Right lobe of liver (tissue), 6 donors: Measurements from ENCODE around the gene STPG1. TPM values are rescaled to one million over a fixed set of nuclear protein-coding genes. Genes with fewer than 3 reads are reported as not detected.

ENCODE experiments used
- ATAC-seq, 4 donors: fragments of 200-7000 bp; cut with Tn5 transposase; one replicate each; pipeline ENCODE4 v1.9.1; 2020; ENCODE audit warnings: mild to moderate bottlenecking in 4 of 4, moderate library complexity in 4 of 4
- DNase-seq, 3 donors: peaks; one replicate each; pipeline ENCODE4 v3.0.0-alpha.2; 2020
- H3K27ac ChIP-seq, 3 donors: fragments of 200-600 bp; one replicate each; pipeline ENCODE4 v1.8.0; 2022
- H3K27me3 ChIP-seq, 2 donors: fragments of 200-600 bp; one replicate each; pipeline ENCODE4 v1.8.0; 2022
- H3K36me3 ChIP-seq, 4 donors: fragments of 200-600 bp; sonication (generic) in 1 of 4; one replicate each; pipeline versions ENCODE4 v1.5.1 to v1.8.0; 2017 to 2022; ENCODE audit warnings: control low read depth in 1 of 4
- H3K4me1 ChIP-seq, 4 donors: fragments of 200-600 bp; sonication (generic) in 1 of 4; one replicate each; pipeline versions ENCODE4 v1.5.1 to v1.8.0; 2017 to 2022; ENCODE audit warnings: control low read depth in 1 of 4
- H3K4me3 ChIP-seq, 3 donors: fragments of 200-600 bp; one replicate each; pipeline ENCODE4 v1.8.0; 2022
- H3K9me3 ChIP-seq, 4 donors: fragments of 200-600 bp; sonication (generic) in 1 of 4; one replicate each; pipeline versions ENCODE4 v1.5.1 to v1.8.0; 2017 to 2022; ENCODE audit warnings: control low read depth in 1 of 4
- CTCF ChIP-seq, 4 donors: fragments of 200-600 bp in 3 of 4; fragments of 450-650 bp in 1 of 4; IDR thresholded peaks; one replicate each; pipeline versions ENCODE4 v1.5.1 to v1.8.0; 2016 to 2022; ENCODE audit warnings: antibody characterized with exemption in 4 of 4, mild to moderate bottlenecking in 2 of 4
- POLR2A ChIP-seq: fragments of 450-650 bp; IDR thresholded peaks from one replicate; pipeline ENCODE4 v1.6.1; 2017; ENCODE audit warnings: antibody characterized with exemption, mild to moderate bottlenecking
- WGBS: methylation state at CpG from one replicate; pipeline ENCODE4 v1.1.6; 2018; ENCODE audit warnings: low coverage, low lambda C conversion rate; ENCODE audit not compliant: insufficient coverage; ENCODE audit errors: missing lambda C conversion rate; 5-methylcytosine and 5-hydroxymethylcytosine counted together
- intact Hi-C, 2 donors: fragments of 100-400 bp; cut with DNase I; formaldehyde crosslinking; loops; one replicate each; pipeline versions ENCODE4 v1.11.2 to v1.14.1; 2022
- total RNA-seq, 6 experiments: library from RNA; depleted of rRNA in 2 of 6; stranded (reverse); fragments of >200 nt in 2 of 6; fragmentation: NEBNext Ultra II Directional in 3 of 6; extraction: Animal tissue kit (Norgen Biotek cat#: 25700) in 3 of 6; gene quantifications; one replicate each; pipeline versions ENCODE4 v1.1.0 to v1.2.4, GENCODE V29; 2016 to 2023
- donor health status: DM: no; HTN: yes; CAD: no.
- donor health status: DM: no; HTN: no; CAD: no.
- donor health status: DM: no; HTN: no; CAD: no.
- donor health status: DM: no; HTN: yes; CAD: no.
- donor health status: DM: no; HTN: yes; CAD: no.

STPG1 gene
- total RNA-seq, 6 experiments from 2014 or later = 1.0 to 3.6 (median 1.7) TPM

- no peak for TF ChIP-seq CTCF (IDR thresholded peaks at IDR 0.05)
- no peak for TF ChIP-seq POLR2A
- Histone ChIP-seq H3K4me3 (no peak overlapping the region), H3K27me3 (no peaks in the 10 kb centered on the region), H3K4me1 (no peaks in the 10 kb centered on the region), H3K9me3 (no peaks in the 10 kb centered on the region), H3K27ac (no peak overlapping the region), H3K36me3 (no peaks in the 10 kb centered on the region)
- no peak for DNase-seq
- intact Hi-C loops = no loop called here
- 80% methylated on average over 4 of the region's 4 CpGs for WGBS
- no peak for ATAC-seq
Observed at GRCh38 chr1:24351247-24351646, 62.3 kb downstream of the STPG1 start.

GRCh38 chr1:24349891-24350290, 63.7 kb downstream of the STPG1 start:
- H3K9me3 ChIP-seq = no peaks in the 10 kb centered on the region
- H3K36me3 ChIP-seq = no peaks in the 10 kb centered on the region
- H3K27ac ChIP-seq = no peak overlapping the region
- no peak for TF ChIP-seq POLR2A
- TF ChIP-seq CTCF (IDR thresholded peaks at IDR 0.05) = no peak
- H3K4me1 ChIP-seq = no peaks in the 10 kb centered on the region
- no peak for DNase-seq
- WGBS = 73% methylated on average over 2 of the region's 2 CpGs
- H3K27me3 ChIP-seq = no peaks in the 10 kb centered on the region
- no peak overlapping the region for H3K4me3 ChIP-seq
- intact Hi-C loops = no loop called here
- ATAC-seq = no peak

DNA sequence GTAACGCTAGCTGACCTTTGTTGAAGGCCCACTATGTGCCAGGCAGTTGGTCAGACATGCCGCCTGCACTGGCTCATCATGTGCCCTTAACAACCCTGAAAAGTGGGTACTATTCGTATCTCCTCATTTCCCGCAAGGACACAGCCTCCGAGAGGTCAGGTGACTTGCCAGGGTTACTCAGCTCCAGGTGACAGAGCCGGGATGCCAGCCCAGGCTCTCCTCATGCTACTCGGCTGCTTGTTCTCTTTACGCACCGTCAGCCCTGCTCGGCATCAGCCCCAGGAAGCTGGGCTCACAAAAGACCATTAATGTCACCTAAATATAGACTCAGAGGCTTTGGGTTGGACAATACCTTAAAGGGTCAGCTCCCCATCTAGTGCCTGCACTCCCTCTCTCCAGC, 65.4 kb downstream of the STPG1 start:
- H3K4me1 ChIP-seq = no peaks in the 10 kb centered on the region
- 94% methylated on average over 3 of the region's 10 CpGs for WGBS
- no peak overlapping the region for H3K4me3 ChIP-seq
- no peak for ATAC-seq
- H3K27ac ChIP-seq = no peak overlapping the region
- TF ChIP-seq CTCF (IDR thresholded peaks at IDR 0.05) (no peak), POLR2A (no peak)
- H3K27me3 ChIP-seq = no peaks in the 10 kb centered on the region
- intact Hi-C loops = no loop called here
- no peak for DNase-seq
- H3K36me3 ChIP-seq = no peaks in the 10 kb centered on the region
- no peaks in the 10 kb centered on the region for H3K9me3 ChIP-seq

- Histone ChIP-seq H3K4me1 (no peaks in the 10 kb centered on the region), H3K27ac (no peak overlapping the region), H3K36me3 (no peaks in the 10 kb centered on the region), H3K27me3 (no peaks in the 10 kb centered on the region), H3K9me3 (no peaks in the 10 kb centered on the region), H3K4me3 (no peak overlapping the region)
- no peak for DNase-seq
- 88% methylated on average over 3 of the region's 19 CpGs for WGBS
- intact Hi-C loops = no loop called here
- no peak for ATAC-seq
- TF ChIP-seq CTCF (IDR thresholded peaks at IDR 0.05) = no peak
- no peak for TF ChIP-seq POLR2A
Observed at GRCh38 chr1:24347159-24347934, 66.2 kb downstream of the STPG1 start.
